ENCODE measurements around the gene STAT6. TPM values are rescaled to one million over a fixed set of nuclear protein-coding genes. Genes with fewer than 3 reads are reported as not detected.
A peak's percentile ranks its signal among the peaks of the same experiment; 100 is the strongest.

The STAT6 gene
- total and polyA plus RNA-seq, 2 of the 8 experiments (the other 6 are each of a cell fraction or from before 2014, with no cell fraction given): 32.9 to 38.7 TPM

- Histone ChIP-seq H4K5ac (ENCODE audit: insufficient read length, low read depth, low read length) (peak overlapping the region; percentile 95), H3K4me3 (ENCODE audit: extremely low read depth in 1 of 4, insufficient read depth in 2 of 4, low read depth in 3 of 4, low read length in 4 of 4) (peak overlapping the region; percentile 45 to 79 (median 62)), H4K91ac (replicated peaks; ENCODE audit: insufficient read length, low read length) (peak overlapping the region; percentile 98), H3K9me3 (ENCODE audit: insufficient read depth in 2 of 2, low read depth in 1 of 2, low read length in 1 of 2) (no peaks in the 10 kb centered on the region), H2BK20ac (ENCODE audit: low read length) (peak overlapping the region; percentile 90; the same call in 1 of the 2 replicates), H2AK5ac (ENCODE audit: low read depth, low read length) (peak overlapping the region; percentile 30; the same call in 1 of the 2 replicates), H2BK12ac (ENCODE audit: low read depth, low read length) (peak overlapping the region; percentile 94; the same call in 1 of the 2 replicates), H3K4me1 (replicated peaks in 1 of 4; ENCODE audit: control insufficient read depth in 3 of 4, insufficient read depth in 4 of 4, low read length in 3 of 4) (peaks cover 0 to 20% (median 11%) of the 10 kb centered on the region in 4 experiments; a peak in 6 of 7 replicates), H3K79me1 (ENCODE audit: low read depth, low read length) (peaks cover 4% of the 10 kb centered on the region; the same call in 1 of the 2 replicates), H3K4ac (replicated peaks; ENCODE audit: insufficient read length, low read depth, low read length) (peak overlapping the region; percentile 69), H3K9ac (replicated peaks in 1 of 4; ENCODE audit: extremely low read depth in 1 of 4, low read depth in 3 of 4, low read length in 3 of 4) (peak overlapping the region in 3 of 4 experiments; percentile 74 to 75 (median 75); a peak in 6 of 7 replicates), H2BK15ac (ENCODE audit: low read length) (no peak overlapping the region), H3K23me2 (ENCODE audit: low read depth, low read length) (peaks cover 25% of the 10 kb centered on the region), H3K27me3 (replicated peaks in 1 of 4; ENCODE audit: control insufficient read depth in 3 of 4, extremely low read depth in 1 of 4, insufficient read depth in 3 of 4, low read length in 3 of 4) (no peaks in the 10 kb centered on the region), H3K36me3 (ENCODE audit: control insufficient read depth in 2 of 4, insufficient read depth in 4 of 4, low read length in 3 of 4) (peaks cover 8 to 16% (median 11%) of the 10 kb centered on the region in 4 experiments; a peak in 6 of 8 replicates), H3K23ac (ENCODE audit: insufficient read length) (no peak overlapping the region), H2BK120ac (replicated peaks; ENCODE audit: low read depth, low read length) (peak overlapping the region; percentile 94), H3K14ac (ENCODE audit: insufficient read length) (no peak overlapping the region), H2BK5ac (ENCODE audit: low read depth, low read length) (peak overlapping the region; percentile 96), H4K20me1 (replicated peaks in 1 of 2; ENCODE audit: control insufficient read depth in 1 of 2, insufficient read depth in 2 of 2, low read length in 2 of 2) (peaks cover 2 to 11% of the 10 kb centered on the region in 2 experiments), H3K79me2 (ENCODE audit: control insufficient read depth in 1 of 2, insufficient read depth in 2 of 2, low read length in 2 of 2) (peaks cover 0 to 18% of the 10 kb centered on the region in 2 experiments; a peak in 1 of 4 replicates), H3K18ac (ENCODE audit: extremely low read depth, low read length) (peak overlapping the region; percentile 97), H3K56ac (replicated peaks; ENCODE audit: insufficient read length, low read depth, low read length) (peak overlapping the region; percentile 94), H3K27ac (ENCODE audit: low read depth, low read length) (peak overlapping the region; percentile 84), H3K4me2 (ENCODE audit: insufficient read depth in 1 of 2, low read depth in 2 of 2, low read length in 2 of 2) (peak overlapping the region; percentile 81 to 89), H2AFZ (ENCODE audit: low read length) (no peak overlapping the region), H4K8ac (ENCODE audit: extremely low read depth, insufficient read depth, low read length) (peak overlapping the region; percentile 93)
- DNase-seq (ENCODE audit: low read depth in 1 of 2, low spot score in 2 of 2): peak in 1 of 2 experiments; percentile 85
- CTCF ChIA-PET (ENCODE audit: partially characterized antibody): interaction anchor here (1.2 to 14.0 kb wide), 6 partner anchors 16 to 139 kb away, joined by 3 to 325 read pairs (median 4); partner anchors contain the start of genes STAT6 and TAC3
- 2% methylated on average over 33 of the region's 37 CpGs; no CpG with 5 or more reads in 1 of the 2 experiments for WGBS, 2 experiments (ENCODE audit: extremely low coverage in 1 of 2, insufficient coverage in 1 of 2, insufficient read length in 1 of 2, insufficient replicate concordance in 2 of 2, low coverage in 1 of 2, low lambda C conversion rate in 2 of 2, missing lambda C conversion rate in 1 of 2)
- no peak for FAIRE-seq
- POLR2A ChIA-PET (ENCODE audit: partially characterized antibody): interaction anchor here (0.5 to 16.5 kb wide), 10 partner anchors 9 to 372 kb away, joined by 3 to 352 read pairs (median 7); partner anchors contain the start of genes GLI1, NEMP1, STAT6 and TAC3
- 0 out of 2 replicates have a peak, but pooled peaks have one; percentile 48 for TF ChIP-seq POLR2AphosphoS5 (IDR thresholded peaks at IDR 0.05; ENCODE audit: low read depth, low read length)
- peak in 1 of 2 experiments; percentile 54; a peak in 1 of 3 replicates for TF ChIP-seq POLR2A (IDR thresholded peaks at IDR 0.05; ENCODE audit: control extremely low read depth in 1 of 2, low read depth in 2 of 2, low read length in 2 of 2)
- no peak for TF ChIP-seq SP1 (IDR thresholded peaks at IDR 0.05; ENCODE audit: low read depth, low read length)
- no peak for TF ChIP-seq TCF12 (IDR thresholded peaks at IDR 0.05; ENCODE audit: low read depth, low read length)
- TF ChIP-seq NRF1 (IDR thresholded peaks at IDR 0.05; ENCODE audit: low read depth, low read length): no peak
- peak in 1 of 2 experiments; percentile 32; a peak in 1 of 4 replicates for TF ChIP-seq SIN3A (conservative IDR thresholded peaks at IDR 0.05 in 1 of 2, IDR thresholded peaks at IDR 0.05 in 1 of 2; ENCODE audit: low read depth in 1 of 2, low read length in 2 of 2)
- TF ChIP-seq BCL11A (IDR thresholded peaks at IDR 0.05; ENCODE audit: low read depth in 2 of 2, low read length in 2 of 2): no peak
- TF ChIP-seq SIX5 (IDR thresholded peaks at IDR 0.05; ENCODE audit: low read depth, low read length): no peak
- 0 out of 2 replicates have a peak, but pooled peaks have one; percentile 1 for TF ChIP-seq BACH1 (IDR thresholded peaks at IDR 0.05; ENCODE audit: low read length)
- TF ChIP-seq MAX (IDR thresholded peaks at IDR 0.05): peak; percentile 5; the same call in 1 of the 2 replicates
- TF ChIP-seq ZNF274 (IDR thresholded peaks at IDR 0.05; ENCODE audit: borderline replicate concordance, extremely low read depth, low read length): no peak
- TF ChIP-seq JUN (IDR thresholded peaks at IDR 0.05; ENCODE audit: low read depth, low read length): no peak
These were observed 23.3 kb downstream of the STAT6 start for GRCh38 chr12:57087691-57088353.

Data from H1 (cell line).